ENCODE measurements around the gene INVS.

DNA sequence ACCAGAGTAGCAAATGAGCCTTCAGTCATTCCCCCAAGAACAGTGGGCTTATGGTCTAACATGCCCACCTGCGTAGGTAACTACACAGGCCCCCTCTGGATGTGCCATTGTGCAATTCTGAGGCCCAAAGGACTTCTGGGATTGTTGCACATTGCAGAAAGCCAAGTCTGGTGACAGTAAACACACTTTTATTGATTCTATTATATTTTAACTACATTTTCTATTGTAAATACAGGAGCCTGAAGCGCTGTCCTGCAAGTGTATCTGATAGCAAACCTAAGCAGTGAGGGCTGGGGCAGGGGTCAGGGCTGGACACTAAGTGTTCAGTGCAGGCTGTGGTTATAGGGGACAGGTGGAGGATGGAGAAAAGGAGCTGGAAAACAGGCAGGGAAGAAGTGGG, 196.2 kb downstream of the INVS start:
- TF ChIP-seq POLR2A (IDR thresholded peaks at IDR 0.05; ENCODE audit: low read length) (no peak), GATA1 (IDR thresholded peaks at IDR 0.05; ENCODE audit: low read depth, low read length) (no peak)

Measured in erythroblast (primary cell).